Left lobe of liver (tissue), 2 donors: ENCODE data around the gene THAP3. TPM values are rescaled to one million over a fixed set of nuclear protein-coding genes. Genes with fewer than 3 reads are reported as not detected.

Experiments used
- ATAC-seq: fragments of 200-7000 bp; cut with Tn5 transposase; one replicate; pipeline ENCODE4 v1.9.1; 2020; ENCODE audit warnings: mild to moderate bottlenecking, moderate library complexity
- DNase-seq: peaks from one replicate; pipeline ENCODE4 v3.0.0-alpha.2; 2020; ENCODE audit warnings: low spot score
- total RNA-seq: library from RNA; stranded (reverse); gene quantifications from one replicate; pipeline ENCODE4 v1.2.1, GENCODE V29; 2021
- donor health status: DM: no; HTN: no; CAD: no; lungs with moderate emphysema.
- donor health status: DM: no; HTN: yes; CAD: no.

THAP3 gene
- total RNA-seq, 1 donor from 2014 or later: 9.7 TPM

DNA sequence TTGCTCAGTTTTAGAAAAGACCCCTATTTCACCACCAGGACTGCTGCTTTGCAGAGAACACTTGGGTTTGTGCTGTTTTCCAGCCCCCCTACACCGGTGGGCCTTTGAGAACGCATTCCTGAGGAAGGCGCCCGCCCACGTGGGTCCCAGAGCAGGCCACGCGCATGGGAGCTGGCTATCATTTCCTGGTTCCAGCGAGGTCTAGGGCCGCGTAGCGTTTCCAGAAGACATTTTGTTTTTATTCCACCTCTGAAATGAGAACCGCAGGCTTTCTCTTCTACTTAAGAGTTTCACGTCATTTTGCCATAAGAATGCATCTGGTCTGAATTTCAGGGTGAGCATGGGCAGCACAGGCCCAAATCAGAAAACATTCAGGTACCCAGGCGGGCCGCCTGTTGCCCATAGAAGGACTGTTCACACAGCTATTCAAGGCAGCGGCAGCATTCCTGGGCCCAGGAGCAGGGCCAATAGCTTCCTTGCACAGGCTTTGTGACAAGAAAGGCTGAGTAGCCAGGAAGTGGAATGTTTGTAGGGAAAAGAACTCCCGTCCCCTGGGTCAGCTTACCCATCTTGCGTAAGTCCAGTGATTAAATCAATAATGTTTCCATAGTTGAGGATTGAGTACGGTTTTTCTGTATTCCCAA lies 20.6 kb upstream of the THAP3 start:
- DNase-seq: peak; percentile 88

DNA sequence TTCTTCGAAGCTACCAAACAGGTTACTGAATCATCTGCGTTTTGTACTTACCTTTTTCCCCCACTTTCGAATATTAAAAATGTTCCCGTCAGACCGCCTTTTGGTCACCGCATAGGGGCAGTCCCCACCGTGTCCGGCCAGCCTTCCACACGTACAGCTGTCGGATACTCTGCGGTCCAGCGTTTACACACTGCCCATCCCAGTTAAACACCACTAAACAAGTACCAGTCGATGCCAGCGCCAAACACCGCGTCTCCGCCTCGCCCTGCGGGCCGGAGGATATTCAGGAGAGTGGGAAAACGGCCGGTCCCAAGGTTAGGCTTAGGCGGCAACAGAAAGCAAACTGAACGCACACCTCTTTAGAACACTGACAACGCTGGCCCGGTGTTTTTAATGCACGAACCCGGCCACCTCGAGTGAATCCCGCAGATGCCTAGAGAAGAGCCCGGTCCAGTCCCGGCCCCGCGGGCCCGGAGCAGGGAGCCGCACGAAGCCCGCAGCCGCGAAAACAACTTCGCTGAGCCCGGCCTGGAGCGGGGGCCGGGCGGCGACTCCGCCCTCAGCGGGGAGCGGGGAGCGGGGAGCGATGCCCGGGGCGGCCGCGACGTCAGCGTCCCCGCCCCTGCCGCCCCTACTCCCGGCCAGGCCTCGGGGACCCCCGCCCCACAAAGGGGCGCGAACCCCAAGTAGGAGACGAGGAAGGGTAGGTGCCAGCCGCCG lies 11.9 kb upstream of the THAP3 start:
- peak; percentile 66 for ATAC-seq
- DNase-seq: peak; percentile 66

More for the DNA sequence above, 20.6 kb upstream of the THAP3 start:
- ATAC-seq: peak; percentile 32

DNA sequence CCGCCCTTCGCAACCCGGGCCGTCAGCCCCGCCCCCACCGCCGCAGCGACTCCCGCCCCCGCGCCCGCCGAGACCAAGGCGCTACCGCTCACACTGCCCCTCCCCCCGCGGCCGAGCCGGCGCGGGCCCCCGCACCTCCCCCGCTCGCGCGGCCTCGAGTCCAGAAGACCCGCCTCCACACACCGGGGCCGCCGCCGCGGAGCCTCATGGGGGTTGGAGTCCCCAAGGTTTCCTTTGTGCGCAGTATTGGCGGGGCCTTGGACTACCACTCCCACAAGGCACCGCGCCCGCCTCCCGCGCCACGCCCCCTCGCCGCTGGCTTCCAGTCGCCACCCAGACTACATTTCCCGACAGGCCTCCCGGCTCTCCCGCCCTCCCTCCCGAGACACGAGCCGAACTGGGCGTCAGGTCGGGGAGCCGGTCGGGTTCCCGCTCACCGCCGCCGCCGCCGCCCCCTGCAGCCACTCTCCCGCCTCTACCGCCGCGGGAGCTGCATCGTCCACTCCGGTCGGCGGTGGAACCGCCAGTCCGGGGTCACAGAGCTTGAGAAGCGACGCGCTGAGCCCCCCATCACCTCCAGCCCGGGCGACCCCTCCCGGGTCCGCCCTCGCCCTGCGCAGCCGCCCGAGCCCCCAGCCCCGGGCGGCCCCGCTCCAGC lies 11.2 kb upstream of the THAP3 start, which contains the start of gene PHF13:
Gene PHF13 (plus strand): TSS at position 371 of the 658 bp plus-strand sequence. CDS start 336 bp downstream, outside the sequence.
- ATAC-seq (peak; percentile 92), DNase-seq (peak; percentile 100)

DNA sequence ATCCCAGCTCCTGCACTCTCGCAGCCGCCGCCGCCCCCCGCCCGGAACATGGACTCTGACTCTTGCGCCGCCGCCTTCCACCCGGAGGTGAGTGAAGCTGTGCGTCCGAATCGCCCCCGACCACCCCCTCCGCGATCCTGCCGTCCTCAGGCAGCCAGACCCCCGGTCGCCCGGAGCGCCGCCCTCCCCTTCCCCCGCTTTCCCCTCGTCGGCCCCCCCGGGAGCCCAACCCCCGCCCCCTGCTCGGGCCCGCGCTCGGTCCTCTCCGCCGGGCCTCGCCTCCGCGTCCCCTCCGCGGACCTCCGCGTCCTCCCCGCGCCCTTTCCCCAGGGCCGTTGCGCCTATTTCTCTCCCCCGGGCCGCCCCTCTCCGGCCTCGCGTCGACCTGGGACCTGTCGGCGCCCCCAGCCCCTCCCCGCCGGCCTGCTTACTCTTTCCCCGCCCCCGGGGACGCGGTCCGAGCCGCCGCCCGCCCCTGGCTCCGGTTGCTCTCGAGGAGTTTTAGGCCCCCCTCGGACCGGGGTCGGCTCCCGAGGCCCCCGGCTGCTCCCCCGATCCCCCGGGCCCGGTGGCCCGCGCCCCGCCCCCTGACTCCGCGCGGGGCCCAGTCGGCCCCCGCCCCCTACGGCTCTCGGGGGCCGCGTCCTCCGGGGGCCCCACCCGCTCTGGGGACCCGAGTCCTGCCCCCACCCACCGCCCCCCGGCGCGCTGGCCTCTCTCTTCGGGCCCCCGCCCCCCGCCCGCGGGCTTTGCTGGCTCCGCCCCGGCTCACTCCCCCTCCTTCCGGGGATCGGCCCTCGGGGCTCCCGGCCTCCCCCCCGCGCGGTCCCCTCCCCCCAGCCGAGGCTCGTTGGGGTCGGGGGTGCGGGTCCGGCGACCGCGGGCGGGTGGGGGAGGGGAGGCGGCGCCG lies 10.4 kb upstream of the THAP3 start:
- ATAC-seq (peak; percentile 8), DNase-seq (peak; percentile 69)

DNA sequence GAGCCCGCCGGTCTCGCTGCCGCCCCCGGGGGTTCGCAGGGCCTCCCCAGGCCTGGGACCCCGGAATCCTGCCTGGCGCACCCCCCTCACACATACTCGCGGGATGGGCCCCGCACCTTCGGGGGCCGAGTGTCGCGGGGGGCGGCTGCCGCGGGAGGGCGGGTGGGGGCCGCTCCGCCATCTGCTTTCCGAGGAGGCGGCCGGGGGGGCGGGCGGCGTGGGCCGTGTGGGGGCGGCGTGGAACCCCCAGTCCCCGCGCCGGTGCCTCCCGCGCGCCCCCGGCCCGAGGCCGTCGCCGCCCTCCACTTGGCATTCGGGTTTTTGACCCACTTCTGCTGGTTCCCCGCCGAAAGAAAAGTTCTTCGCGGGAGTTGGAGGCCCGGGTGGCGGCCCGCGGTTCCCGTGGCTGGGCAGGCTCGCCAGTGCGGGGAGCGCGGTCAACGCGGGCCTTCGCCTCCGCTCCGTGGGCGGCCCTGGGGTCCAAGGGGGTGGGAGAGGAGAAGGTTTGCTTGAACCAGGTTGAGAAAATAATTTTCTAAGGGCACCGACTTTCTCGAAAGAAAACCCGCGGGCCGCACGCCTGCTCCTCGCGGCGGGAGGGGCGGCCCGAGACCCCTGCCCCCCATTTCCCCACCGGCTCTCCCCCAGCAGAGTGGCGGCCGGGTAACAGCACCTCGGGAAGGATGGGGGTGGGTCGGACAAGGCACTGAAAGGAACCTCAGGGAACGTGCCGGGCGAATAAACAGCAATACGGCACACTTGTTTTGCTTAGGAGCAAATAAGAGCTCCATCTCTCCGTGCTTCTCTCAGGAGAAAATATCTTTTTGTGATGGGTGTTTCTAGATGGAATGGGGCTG lies 9.5 kb upstream of the THAP3 start:
- no peak for DNase-seq
- ATAC-seq: no peak

DNA sequence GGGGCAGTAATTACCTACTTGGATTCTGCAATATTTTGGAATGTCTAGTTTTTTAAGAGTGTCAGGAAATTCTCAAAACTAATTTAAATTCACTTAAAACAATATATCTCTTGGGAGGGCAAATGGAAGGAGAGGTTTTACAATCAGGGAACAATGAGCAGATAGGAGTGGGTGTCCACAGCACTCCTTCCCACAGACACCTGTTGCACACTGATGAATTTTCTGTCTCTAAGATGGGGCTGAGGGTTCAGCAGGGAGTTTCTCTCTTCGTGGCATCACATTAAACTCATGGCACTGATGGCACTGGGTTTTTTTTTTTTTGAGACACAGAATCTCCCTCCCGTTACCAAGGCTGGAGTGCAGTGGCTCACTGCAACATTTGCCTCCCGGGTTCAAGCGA lies 5.6 kb upstream of the THAP3 start:
- DNase-seq: no peak
- ATAC-seq: no peak

DNA sequence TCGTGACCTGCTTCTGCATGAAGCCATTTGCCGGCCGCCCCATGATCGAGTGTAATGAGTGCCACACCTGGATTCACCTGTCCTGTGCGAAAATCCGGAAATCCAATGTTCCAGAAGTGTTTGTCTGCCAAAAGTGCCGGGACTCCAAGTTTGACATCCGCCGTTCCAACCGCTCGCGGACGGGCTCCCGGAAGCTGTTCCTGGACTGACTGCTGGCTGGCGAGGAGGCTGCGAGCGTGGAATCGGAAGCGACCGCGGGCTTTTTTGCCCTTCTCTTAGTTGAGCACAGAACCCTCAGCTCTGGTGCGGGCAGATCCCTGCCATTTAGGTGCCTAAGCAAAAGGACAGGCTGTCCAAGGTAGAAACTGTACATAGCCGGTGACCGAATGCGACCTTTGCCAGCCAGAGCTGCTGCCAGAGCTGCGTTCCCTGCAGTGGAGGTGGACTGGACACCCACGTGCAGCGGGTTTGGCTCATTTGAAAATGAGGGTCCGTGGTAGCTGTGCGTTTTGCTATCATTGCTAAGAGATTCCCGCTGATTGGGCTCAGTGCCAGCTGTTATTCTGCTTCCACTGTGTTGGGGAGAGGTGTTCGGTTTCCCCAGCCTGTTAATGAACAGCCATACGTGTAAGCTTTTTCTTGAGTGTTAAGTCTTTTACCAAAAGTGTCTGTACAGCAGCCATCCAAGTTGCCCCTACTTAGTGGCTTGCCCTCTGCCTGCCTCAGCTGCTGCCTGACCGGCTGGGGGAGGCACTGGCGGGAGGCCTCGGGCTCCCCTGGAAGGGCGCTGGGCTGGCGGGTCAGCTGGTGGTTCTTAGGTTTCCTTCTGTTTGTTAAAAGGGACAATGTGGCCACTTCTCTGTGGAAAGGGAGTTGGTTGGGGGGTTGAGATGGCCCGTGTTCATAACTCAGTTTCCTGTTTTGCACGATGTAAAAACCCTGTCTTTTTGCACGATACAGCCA lies 3.0 kb upstream of the THAP3 start:
- DNase-seq (peak; percentile 79), ATAC-seq (peak; percentile 67)

DNA sequence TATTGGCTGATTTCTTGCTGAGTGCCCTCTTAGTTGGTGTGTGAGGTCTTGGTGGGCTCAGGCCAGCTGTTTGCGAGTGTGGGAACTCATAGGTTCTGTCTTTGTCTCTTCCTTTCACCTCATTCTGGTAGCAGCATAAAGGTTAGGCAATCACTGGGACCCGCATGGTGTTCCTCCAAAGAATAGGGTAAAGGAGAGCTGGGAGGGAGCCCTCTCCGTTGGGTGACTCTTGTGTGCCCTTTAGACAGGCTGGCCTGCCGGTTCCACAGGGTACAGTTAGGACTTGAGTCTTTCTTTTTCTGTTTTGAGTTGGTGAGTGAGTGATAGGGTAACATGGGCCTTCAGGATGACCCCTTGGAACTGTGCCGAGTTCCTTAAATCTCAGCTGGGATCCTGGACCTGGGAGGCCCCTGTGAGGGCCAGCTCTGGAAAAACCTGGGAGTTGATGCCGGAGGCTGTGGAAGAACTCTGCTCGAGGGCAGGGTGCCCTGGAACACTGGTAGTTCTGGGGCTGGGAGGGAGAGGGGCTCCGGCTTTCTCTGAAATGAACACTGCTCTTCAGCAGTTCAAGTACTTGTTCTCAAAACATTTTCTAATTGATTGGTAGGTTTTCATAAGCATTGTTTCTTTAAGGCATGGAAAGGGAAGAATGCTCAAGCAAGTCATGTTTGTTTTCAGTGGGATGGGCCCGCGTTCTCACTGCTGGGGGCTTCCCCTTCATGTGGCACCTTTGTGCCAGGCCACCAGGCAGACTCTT lies 2.1 kb upstream of the THAP3 start:
- DNase-seq: no peak
- peak; percentile 20 for ATAC-seq

DNA sequence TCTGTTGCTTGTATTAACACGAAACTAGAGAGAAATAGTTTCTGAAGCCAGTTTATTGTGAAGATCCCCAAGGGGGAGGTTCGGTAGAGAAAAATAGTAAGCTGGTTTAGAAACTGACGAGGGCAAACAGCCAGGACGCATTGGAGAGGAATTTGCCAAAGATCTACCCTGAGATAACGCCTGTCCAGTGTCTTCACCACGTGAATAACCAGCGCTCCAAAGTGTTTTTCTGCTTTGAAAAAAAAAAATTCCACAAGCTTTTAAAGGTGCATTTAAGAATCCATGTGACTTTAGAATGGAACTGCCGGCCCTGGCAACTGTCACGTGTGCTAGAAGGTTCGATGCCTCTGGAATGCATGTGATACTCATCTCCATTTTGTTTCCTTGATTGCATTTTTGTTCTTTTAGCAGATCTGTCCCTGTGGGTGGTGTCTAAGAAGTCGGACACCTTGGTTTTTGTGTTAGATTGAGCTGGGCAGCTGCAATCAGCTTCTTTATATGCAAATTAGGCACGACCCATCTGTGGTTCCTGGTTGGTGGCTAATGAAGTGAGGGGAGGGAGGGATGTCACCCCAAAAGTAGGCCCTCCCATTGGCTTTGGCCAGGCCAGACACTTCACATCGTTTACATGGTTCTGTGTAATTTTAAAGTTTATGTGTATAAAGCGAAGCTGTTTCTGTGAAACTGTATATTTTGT lies 1.3 kb upstream of the THAP3 start:
- DNase-seq (peak; percentile 75), ATAC-seq (peak; percentile 10)

DNA sequence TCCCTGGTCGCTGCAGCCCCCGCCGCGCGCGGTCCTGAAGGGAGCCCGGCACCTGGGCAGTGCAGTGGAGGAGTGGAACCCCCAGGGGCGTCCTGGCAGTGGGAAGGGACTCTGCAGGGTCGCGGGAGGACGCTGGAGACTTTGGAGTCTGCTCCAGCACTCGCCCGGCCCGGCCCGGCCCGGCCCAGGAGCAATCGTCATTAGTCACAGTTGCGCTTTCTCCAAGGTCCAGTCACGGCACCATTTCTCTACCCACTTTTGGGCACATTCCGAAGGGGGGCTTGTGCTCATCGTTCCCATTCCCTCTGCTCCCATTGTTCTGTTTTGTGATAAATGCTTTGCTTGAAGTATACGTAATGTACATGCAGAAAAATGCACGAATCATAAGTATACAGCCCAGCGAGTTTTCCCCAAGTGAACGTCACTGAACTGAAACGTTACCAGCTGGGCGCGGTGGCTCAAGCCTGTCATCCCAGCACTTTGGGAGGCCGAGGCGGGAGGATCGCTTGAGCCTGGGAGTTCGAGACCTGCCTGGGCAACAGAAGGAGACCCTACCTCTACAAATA lies 999 bp downstream of the THAP3 start:
- DNase-seq (no peak), ATAC-seq (peak; percentile 4)

DNA sequence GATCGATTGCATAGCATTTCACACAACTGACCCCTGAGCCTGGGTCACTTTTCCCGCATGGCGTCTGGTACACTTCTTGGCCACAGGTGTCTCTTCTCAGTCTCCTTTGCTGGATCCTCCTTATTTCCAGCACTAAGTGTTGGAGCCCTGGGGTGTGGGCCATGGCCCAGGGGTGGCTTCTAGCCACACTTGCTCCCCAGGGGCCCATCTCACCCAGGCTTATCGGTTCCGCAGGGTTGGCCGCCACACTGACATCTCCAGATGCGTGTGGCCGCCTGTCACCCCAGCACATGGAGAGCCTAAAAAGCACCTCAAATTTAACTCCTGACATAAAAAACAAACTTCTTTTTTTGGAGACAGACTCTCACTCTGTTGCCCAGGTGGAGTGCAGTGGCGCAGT lies 2.4 kb downstream of the THAP3 start:
- ATAC-seq: no peak
- no peak for DNase-seq

DNA sequence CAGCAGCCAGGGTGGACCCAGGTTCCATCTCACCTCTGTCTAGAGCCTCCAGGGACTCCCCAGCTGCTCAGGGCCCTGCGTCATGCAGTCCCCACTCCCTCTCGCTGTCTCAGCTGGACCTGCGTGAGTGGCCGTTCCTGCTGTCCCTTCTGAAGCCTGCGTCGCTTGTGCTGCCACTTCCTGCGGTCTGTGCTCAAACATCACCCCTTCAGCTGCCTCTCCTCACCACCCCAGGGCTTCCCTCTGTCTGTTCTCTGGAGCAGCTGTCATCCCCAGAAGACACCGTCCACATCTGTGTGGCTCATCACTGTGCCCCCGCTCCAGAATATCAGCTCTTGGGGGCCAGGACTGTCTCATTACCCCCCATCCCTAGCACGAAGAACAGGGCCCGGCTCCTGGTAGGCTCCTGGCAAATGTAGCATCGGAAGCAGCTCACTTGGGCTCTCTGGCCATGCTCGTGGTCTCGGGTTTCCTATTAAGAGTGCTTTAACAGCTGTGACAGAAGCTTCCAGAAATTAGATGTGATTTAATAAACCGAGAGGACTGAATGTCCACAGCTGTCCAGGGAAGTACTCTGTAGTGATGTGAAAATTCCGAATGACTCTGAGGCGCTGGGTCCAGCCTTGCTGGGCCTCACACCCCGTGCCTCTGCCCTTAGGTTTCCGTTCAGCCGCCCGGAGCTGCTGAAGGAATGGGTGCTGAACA lies 3.3 kb downstream of the THAP3 start:
- no peak for DNase-seq
- ATAC-seq: no peak

DNA sequence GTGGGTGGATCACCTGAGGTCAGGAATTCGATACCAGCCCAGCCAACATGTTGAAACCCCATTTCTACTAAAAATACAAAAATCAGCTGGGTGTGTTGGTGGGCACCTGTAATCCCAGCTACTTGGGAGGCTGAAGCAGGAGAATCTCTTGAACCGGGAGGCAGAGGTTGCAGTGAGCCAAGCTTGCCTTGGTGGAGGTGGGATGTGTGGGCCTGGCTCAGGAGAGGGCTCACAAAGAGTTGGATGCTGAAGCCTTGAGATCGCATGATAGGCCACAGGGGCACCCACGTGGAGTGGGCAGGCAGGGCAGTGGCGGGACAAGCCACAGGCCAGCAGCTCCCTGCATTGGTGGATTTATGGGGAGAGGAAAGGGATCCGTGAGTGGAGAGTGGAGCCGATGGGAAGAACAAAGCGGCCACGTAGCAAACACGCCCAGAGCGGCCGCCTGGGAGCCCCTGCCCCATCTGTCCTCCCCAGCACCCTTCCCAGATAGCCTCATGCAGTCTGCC lies 4.4 kb downstream of the THAP3 start:
- DNase-seq: no peak
- no peak for ATAC-seq

DNA sequence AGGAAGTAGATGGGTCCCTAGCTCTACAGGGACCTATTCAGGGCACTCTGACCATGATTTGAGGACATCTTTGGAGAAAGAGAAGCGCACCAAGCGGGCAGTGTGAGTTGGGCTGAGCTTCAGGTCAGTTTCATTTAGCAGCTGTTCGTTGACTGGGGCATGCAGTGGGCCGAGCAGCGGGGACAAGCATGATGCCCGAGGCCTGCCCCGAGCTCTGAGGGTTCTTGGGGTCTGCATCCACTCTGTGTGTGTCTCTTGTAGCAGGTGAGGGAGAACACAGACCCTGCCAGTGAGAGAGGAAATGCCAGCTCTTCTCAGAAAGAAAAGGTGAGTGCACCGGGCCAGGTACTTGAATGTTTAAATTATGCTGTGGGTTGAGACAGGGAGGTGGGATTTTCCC lies 5.4 kb downstream of the THAP3 start:
- DNase-seq (no peak), ATAC-seq (no peak)

DNA sequence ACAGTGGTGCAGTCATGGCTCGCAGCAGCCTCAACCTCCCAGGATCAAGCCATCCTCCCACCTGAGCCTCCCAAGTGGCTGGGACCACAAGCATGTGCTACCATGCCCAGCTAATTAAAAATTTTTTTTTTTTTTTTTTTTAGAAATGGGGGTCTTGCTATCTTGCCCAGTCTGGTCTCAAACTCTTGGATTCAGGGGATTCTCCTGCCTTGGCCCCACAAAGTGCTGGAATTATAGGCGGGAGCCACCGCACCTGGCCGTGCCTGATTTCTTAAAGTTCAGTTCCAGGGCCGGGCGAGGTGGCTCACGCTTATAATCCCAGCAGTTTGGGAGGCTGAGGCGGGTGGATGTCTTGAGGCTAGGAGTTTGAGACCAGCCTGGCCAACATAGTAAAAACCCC lies 6.4 kb downstream of the THAP3 start:
- DNase-seq (no peak), ATAC-seq (no peak)
